Fibroblast of skin of scalp (primary cell): ENCODE measurements around the gene SLC24A3.

Experiments used
- DNase-seq: peaks from one replicate; pipeline ENCODE4 v3.0.0-alpha.2; 2013

The SLC24A3 gene

GRCh38 chr20:19241440-19241839 is 29.0 kb downstream of the SLC24A3 start:
- no peak for DNase-seq

GRCh38 chr20:19244291-19244690 is 31.8 kb downstream of the SLC24A3 start:
- no peak for DNase-seq

- DNase-seq, result no peak
Observed at GRCh38 chr20:19249106-19249879, 36.9 kb downstream of the SLC24A3 start.

- no peak for DNase-seq
Observed at GRCh38 chr20:19250346-19250745, 37.9 kb downstream of the SLC24A3 start.

GRCh38 chr20:19251506-19251905 is 39.1 kb downstream of the SLC24A3 start:
- DNase-seq, result no peak

- DNase-seq, result no peak
Observed at GRCh38 chr20:19251958-19252357, 39.5 kb downstream of the SLC24A3 start.

- DNase-seq, result peak; percentile 72
Observed at GRCh38 chr20:19252451-19253120, 40.1 kb downstream of the SLC24A3 start.

- no peak for DNase-seq
Observed at GRCh38 chr20:19253316-19253715, 40.9 kb downstream of the SLC24A3 start.

- DNase-seq, result peak; percentile 85
Observed at GRCh38 chr20:19253916-19254820, 41.7 kb downstream of the SLC24A3 start.

- peak; percentile 36 for DNase-seq
Observed at GRCh38 chr20:19254956-19255355, 42.5 kb downstream of the SLC24A3 start.

GRCh38 chr20:19256085-19256484 is 43.6 kb downstream of the SLC24A3 start:
- DNase-seq, result peak; percentile 70

- no peak for DNase-seq
Observed at GRCh38 chr20:19256906-19257595, 44.6 kb downstream of the SLC24A3 start.

GRCh38 chr20:19257865-19258264 is 45.4 kb downstream of the SLC24A3 start:
- no peak for DNase-seq

- no peak for DNase-seq
Observed at GRCh38 chr20:19259141-19259591, 46.7 kb downstream of the SLC24A3 start.

- peak; percentile 47 for DNase-seq
Observed at GRCh38 chr20:19260412-19261090, 48.1 kb downstream of the SLC24A3 start.

GRCh38 chr20:19264191-19264590 is 51.7 kb downstream of the SLC24A3 start:
- DNase-seq, result no peak

GRCh38 chr20:19265646-19266374 is 53.4 kb downstream of the SLC24A3 start:
- no peak for DNase-seq

GRCh38 chr20:19268426-19268825 is 56.0 kb downstream of the SLC24A3 start:
- no peak for DNase-seq

- peak; percentile 64 for DNase-seq
Observed at GRCh38 chr20:19269737-19270340, 57.4 kb downstream of the SLC24A3 start.

- DNase-seq, result no peak
Observed at GRCh38 chr20:19271879-19272651, 59.6 kb downstream of the SLC24A3 start.
